ENCODE data around the gene THUMPD3. TPM values are rescaled to one million over a fixed set of nuclear protein-coding genes. Genes with fewer than 3 reads are reported as not detected.

The THUMPD3 gene
- total and polyA plus RNA-seq, 2 of the 13 experiments (the other 11 are each of a cell fraction or from before 2014, with no cell fraction given), result 31.2 to 44.1 TPM

- 0 out of 2 replicates have a peak, but pooled peaks have one; percentile 13 for TF ChIP-seq ZBTB10 (CRISPR knock-in tag; IDR thresholded peaks at IDR 0.05; ENCODE audit: borderline replicate concordance)
- no peak for TF ChIP-seq ZNF709 (CRISPR knock-in tag; IDR thresholded peaks at IDR 0.05)
- TF ChIP-seq TFDP1 (CRISPR knock-in tag; IDR thresholded peaks at IDR 0.05; ENCODE audit: borderline replicate concordance), result no peak
- TF ChIP-seq GLI4 (CRISPR knock-in tag; IDR thresholded peaks at IDR 0.05; ENCODE audit: borderline replicate concordance), result no peak
- TF ChIP-seq ZBTB2 (CRISPR knock-in tag; IDR thresholded peaks at IDR 0.05; ENCODE audit: low read depth), result peak; percentile 89
- TF ChIP-seq ZNF124 (CRISPR knock-in tag; IDR thresholded peaks at IDR 0.05), result no peak
- no peak for TF ChIP-seq HNF1B (CRISPR knock-in tag; IDR thresholded peaks at IDR 0.05)
- TF ChIP-seq POLR2AphosphoS2 (IDR thresholded peaks at IDR 0.05; ENCODE audit: low read depth, low read length), result peak; percentile 92
- TF ChIP-seq ZKSCAN8 (CRISPR knock-in tag; IDR thresholded peaks at IDR 0.05; ENCODE audit: borderline replicate concordance), result no peak
- TF ChIP-seq REPIN1 (CRISPR knock-in tag; IDR thresholded peaks at IDR 0.05; ENCODE audit: borderline replicate concordance, low read depth), result no peak
- TF ChIP-seq SPEN (CRISPR knock-in tag; IDR thresholded peaks at IDR 0.05; ENCODE audit: low read depth), result 0 out of 2 replicates have a peak, but pooled peaks have one; percentile 9
- TF ChIP-seq THRA (CRISPR knock-in tag; IDR thresholded peaks at IDR 0.05; ENCODE audit: borderline replicate concordance), result no peak
- peak; percentile 82 for TF ChIP-seq RBFOX2 (IDR thresholded peaks at IDR 0.05; ENCODE audit: low read depth, low read length)
- TF ChIP-seq ZNF335 (CRISPR knock-in tag; IDR thresholded peaks at IDR 0.05), result 0 out of 2 replicates have a peak, but pooled peaks have one; percentile 19
- TF ChIP-seq SP1 (IDR thresholded peaks at IDR 0.05), result no peak
- peak; percentile 66 for TF ChIP-seq SP1 (CRISPR knock-in tag; IDR thresholded peaks at IDR 0.05)
- 0 out of 4 replicates have a peak, but pooled peaks of 1 of the 2 experiments have one; percentile 5 for TF ChIP-seq ATF4 (CRISPR knock-in tag; IDR thresholded peaks at IDR 0.05)
- TF ChIP-seq ZNF446 (CRISPR knock-in tag; IDR thresholded peaks at IDR 0.05), result peak; percentile 83; the same call in 1 of the 2 replicates
These were observed 34.6 kb downstream of the THUMPD3 start, which contains the start of gene SETD5 (continued) for GRCh38 chr3:9397332-9397905.

Data from HepG2 (cell line).